ENCODE measurements around the gene NDRG4. TPM values are rescaled to one million over a fixed set of nuclear protein-coding genes. Genes with fewer than 3 reads are reported as not detected.

NDRG4 gene
- total and polyA plus RNA-seq, 9 donors, result 1.6 to 10.5 (median 3.7) TPM

DNA sequence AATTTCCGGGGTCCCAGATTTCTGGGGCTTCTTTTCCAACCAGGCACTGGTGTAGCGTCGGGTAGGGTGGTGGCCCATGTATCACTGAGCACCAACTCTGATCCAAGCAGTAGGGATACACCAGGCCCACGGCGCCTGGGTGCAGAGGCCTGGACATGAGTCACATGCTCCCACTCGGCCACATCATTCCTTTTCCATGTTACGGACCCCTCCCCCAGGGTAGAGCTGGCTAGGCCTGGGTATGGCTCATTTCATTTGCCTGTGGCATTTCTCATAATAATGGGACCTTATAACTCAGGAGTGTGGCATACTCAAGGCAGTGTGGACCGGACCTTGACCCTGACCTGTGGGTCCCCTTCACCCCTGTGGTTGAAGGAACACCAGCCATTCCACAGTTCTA is 18.0 kb upstream of the NDRG4 start:
- DNase-seq, result no peak
- Histone ChIP-seq H3K9me3 (no peaks in the 10 kb centered on the region), H3K36me3 (no peaks in the 10 kb centered on the region), H3K27ac (no peak overlapping the region), H3K4me1 (ENCODE audit: insufficient read depth) (no peaks in the 10 kb centered on the region), H3K4me3 (no peak overlapping the region), H3K27me3 (no peaks in the 10 kb centered on the region)
- intact Hi-C loops (cut with DNase I), result no loop called here
- 72 to 78% (median 74%) methylated on average over 8 of the region's 8 CpGs for WGBS, 3 donors
- TF ChIP-seq POLR2A (IDR thresholded peaks at IDR 0.05) (no peak), EP300 (IDR thresholded peaks at IDR 0.05) (no peak)
- TF ChIP-seq, protein P1, sequence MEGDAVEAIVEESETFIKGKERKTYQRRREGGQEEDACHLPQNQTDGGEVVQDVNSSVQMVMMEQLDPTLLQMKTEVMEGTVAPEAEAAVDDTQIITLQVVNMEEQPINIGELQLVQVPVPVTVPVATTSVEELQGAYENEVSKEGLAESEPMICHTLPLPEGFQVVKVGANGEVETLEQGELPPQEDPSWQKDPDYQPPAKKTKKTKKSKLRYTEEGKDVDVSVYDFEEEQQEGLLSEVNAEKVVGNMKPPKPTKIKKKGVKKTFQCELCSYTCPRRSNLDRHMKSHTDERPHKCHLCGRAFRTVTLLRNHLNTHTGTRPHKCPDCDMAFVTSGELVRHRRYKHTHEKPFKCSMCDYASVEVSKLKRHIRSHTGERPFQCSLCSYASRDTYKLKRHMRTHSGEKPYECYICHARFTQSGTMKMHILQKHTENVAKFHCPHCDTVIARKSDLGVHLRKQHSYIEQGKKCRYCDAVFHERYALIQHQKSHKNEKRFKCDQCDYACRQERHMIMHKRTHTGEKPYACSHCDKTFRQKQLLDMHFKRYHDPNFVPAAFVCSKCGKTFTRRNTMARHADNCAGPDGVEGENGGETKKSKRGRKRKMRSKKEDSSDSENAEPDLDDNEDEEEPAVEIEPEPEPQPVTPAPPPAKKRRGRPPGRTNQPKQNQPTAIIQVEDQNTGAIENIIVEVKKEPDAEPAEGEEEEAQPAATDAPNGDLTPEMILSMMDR (IDR thresholded peaks at IDR 0.05), result no peak

GRCh38 chr16:58485184-58485887 is 14.6 kb upstream of the NDRG4 start:
- intact Hi-C loops (cut with DNase I), result loop anchor here in 2 of 4 donors (5.0 kb wide), 1 partner anchor 148 kb away; no protein-coding TSS in a partner anchor
- no peak for DNase-seq
- TF ChIP-seq, protein P1 (IDR thresholded peaks at IDR 0.05), result no peak
- TF ChIP-seq EP300 (IDR thresholded peaks at IDR 0.05) (no peak), POLR2A (IDR thresholded peaks at IDR 0.05) (no peak)
- H3K9me3 ChIP-seq, result no peaks in the 10 kb centered on the region
- H3K27ac ChIP-seq, result no peak overlapping the region
- H3K36me3 ChIP-seq, result no peaks in the 10 kb centered on the region
- WGBS, 3 donors, result 60 to 69% (median 62%) methylated on average over 11 of the region's 11 CpGs
- peaks cover 2% of the 10 kb centered on the region for H3K4me1 ChIP-seq (ENCODE audit: insufficient read depth)
- H3K4me3 ChIP-seq, result no peak overlapping the region
- H3K27me3 ChIP-seq, result no peaks in the 10 kb centered on the region

- Histone ChIP-seq H3K4me3 (peak overlapping the region; percentile 22), H3K27me3 (no peaks in the 10 kb centered on the region), H3K36me3 (no peaks in the 10 kb centered on the region), H3K27ac (no peak overlapping the region), H3K9me3 (no peaks in the 10 kb centered on the region), H3K4me1 (ENCODE audit: insufficient read depth) (peaks cover 2% of the 10 kb centered on the region)
- TF ChIP-seq, protein P1 (IDR thresholded peaks at IDR 0.05), result peak; percentile 72 to 79 (median 77)
- no peak for TF ChIP-seq EP300 (IDR thresholded peaks at IDR 0.05)
- peak; percentile 47 to 81 (median 69) for DNase-seq
- WGBS, 3 donors, result 12 to 18% (median 13%) methylated on average over 42 to 43 of the region's 43 CpGs
- intact Hi-C loops (cut with DNase I), result loop anchor here in 2 of 4 donors (5.0 kb wide), 1 partner anchor 150 kb away; no protein-coding TSS in a partner anchor
Measured at GRCh38 chr16:58487566-58488351, 12.2 kb upstream of the NDRG4 start.

GRCh38 chr16:58488531-58488930 is 11.4 kb upstream of the NDRG4 start:
- no peaks in the 10 kb centered on the region for H3K27me3 ChIP-seq
- DNase-seq, result no peak
- TF ChIP-seq, protein P1 (IDR thresholded peaks at IDR 0.05), result no peak
- TF ChIP-seq EP300 (IDR thresholded peaks at IDR 0.05), result no peak
- no peak for TF ChIP-seq POLR2A (IDR thresholded peaks at IDR 0.05)
- 29 to 53% (median 39%) methylated on average over 3 of the region's 3 CpGs for WGBS, 3 donors
- peaks cover 2% of the 10 kb centered on the region for H3K4me1 ChIP-seq (ENCODE audit: insufficient read depth)
- H3K9me3 ChIP-seq, result no peaks in the 10 kb centered on the region
- intact Hi-C loops (cut with DNase I), result loop anchor here in 2 of 4 donors (5.0 kb wide), 1 partner anchor 151 kb away; no protein-coding TSS in a partner anchor
- H3K36me3 ChIP-seq, result no peaks in the 10 kb centered on the region
- H3K4me3 ChIP-seq, result no peak overlapping the region
- no peak overlapping the region for H3K27ac ChIP-seq

All from ovary (tissue), 9 donors.